Measurements from ENCODE around the gene ZNF200. TPM values are rescaled to one million over a fixed set of nuclear protein-coding genes. Genes with fewer than 3 reads are reported as not detected.

ZNF200 gene
- total and polyA plus RNA-seq, 4 donors, result 1.8 to 5.3 (median 3.4) TPM

DNA sequence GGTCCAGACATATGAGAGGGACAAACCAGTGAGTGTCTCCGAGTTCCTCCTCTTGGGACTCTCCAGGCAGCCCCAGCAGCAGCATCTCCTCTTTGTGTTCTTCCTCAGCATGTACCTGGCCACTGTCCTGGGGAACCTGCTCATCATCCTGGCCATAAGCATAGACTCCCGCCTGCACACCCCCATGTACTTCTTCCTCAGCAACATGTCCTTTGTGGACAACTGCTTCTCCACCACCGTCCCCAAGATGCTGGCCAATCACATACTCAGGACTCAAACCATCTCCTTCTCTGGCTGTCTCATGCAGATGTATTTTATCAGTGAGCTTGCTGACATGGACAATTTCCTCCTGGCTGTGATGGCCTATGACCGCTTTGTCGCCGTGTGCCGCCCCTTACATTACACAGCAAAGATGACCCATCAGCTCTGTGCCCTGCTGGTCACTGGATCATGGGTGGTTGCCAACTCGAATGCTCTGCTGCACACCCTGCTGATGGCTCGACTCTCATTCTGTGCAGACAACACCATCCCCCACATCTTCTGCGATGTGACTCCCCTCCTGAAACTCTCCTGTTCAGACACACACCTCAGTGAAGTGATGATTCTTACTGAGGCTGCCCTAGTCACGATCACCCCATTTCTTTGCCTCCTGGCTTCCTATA, 19.2 kb downstream of the ZNF200 start:
- no peak for DNase-seq (ENCODE audit: low spot score)
- H3K4me3 ChIP-seq (ENCODE audit: low read depth in 1 of 3, low read length in 3 of 3), result no peak overlapping the region
- H3K9me3 ChIP-seq (ENCODE audit: control insufficient read depth in 4 of 4, low read length in 3 of 4), result peaks cover 5 to 20% (median 13%) of the 10 kb centered on the region in 4 donors
- peak overlapping the region in 1 of 2 donors; percentile 54 for H3K27ac ChIP-seq (ENCODE audit: low read depth in 1 of 2, low read length in 2 of 2)
- H3K27me3 ChIP-seq (ENCODE audit: control insufficient read depth in 4 of 4, insufficient read depth in 4 of 4, low read length in 3 of 4), result no peaks in the 10 kb centered on the region
- no peaks in the 10 kb centered on the region for H3K4me1 ChIP-seq (ENCODE audit: control insufficient read depth in 4 of 4, insufficient read depth in 4 of 4, low read length in 3 of 4)
- no peaks in the 10 kb centered on the region for H3K36me3 ChIP-seq (ENCODE audit: control insufficient read depth in 4 of 4, insufficient read depth in 3 of 4, low read depth in 1 of 4, low read length in 3 of 4)
- 73% methylated on average over 11 of the region's 11 CpGs for WGBS
- H3K9ac ChIP-seq (ENCODE audit: low read depth in 1 of 2, low read length in 2 of 2), result no peak overlapping the region
- TF ChIP-seq JUND (IDR thresholded peaks at IDR 0.05) (no peak), NR2F2 (IDR thresholded peaks at IDR 0.05) (no peak), FOXA1 (IDR thresholded peaks at IDR 0.05) (no peak), REST (IDR thresholded peaks at IDR 0.05) (no peak), CTCF (IDR thresholded peaks at IDR 0.05; ENCODE audit: low read depth, low read length, missing input control) (no peak), HNF4G (IDR thresholded peaks at IDR 0.05) (no peak), GABPA (IDR thresholded peaks at IDR 0.05 in 1 of 2, conservative IDR thresholded peaks at IDR 0.05 in 1 of 2) (no peak), MAX (IDR thresholded peaks at IDR 0.05) (no peak), FOXA2 (IDR thresholded peaks at IDR 0.05) (no peak), YY1 (IDR thresholded peaks at IDR 0.05) (no peak), TAF1 (conservative IDR thresholded peaks at IDR 0.05) (no peak), SP1 (IDR thresholded peaks at IDR 0.05) (no peak), EGR1 (IDR thresholded peaks at IDR 0.05; ENCODE audit: low read depth in 2 of 2) (no peak), HNF4A (conservative IDR thresholded peaks at IDR 0.05) (no peak), RAD21 (IDR thresholded peaks at IDR 0.05) (no peak), RXRA (IDR thresholded peaks at IDR 0.05) (no peak)
- TF ChIP-seq, protein P1, sequence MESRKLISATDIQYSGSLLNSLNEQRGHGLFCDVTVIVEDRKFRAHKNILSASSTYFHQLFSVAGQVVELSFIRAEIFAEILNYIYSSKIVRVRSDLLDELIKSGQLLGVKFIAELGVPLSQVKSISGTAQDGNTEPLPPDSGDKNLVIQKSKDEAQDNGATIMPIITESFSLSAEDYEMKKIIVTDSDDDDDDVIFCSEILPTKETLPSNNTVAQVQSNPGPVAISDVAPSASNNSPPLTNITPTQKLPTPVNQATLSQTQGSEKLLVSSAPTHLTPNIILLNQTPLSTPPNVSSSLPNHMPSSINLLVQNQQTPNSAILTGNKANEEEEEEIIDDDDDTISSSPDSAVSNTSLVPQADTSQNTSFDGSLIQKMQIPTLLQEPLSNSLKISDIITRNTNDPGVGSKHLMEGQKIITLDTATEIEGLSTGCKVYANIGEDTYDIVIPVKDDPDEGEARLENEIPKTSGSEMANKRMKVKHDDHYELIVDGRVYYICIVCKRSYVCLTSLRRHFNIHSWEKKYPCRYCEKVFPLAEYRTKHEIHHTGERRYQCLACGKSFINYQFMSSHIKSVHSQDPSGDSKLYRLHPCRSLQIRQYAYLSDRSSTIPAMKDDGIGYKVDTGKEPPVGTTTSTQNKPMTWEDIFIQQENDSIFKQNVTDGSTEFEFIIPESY (IDR thresholded peaks at IDR 0.05), result no peak
